Pons (tissue), 1 donor: Measurements from ENCODE around the gene TTLL8.

Source experiments
- DNase-seq: peaks from one replicate; pipeline ENCODE4 v3.0.0-alpha.2; 2016; ENCODE audit warnings: low spot score

TTLL8 gene

GRCh38 chr22:50082961-50083461 is 24.9 kb upstream of the TTLL8 start:
- no peak for DNase-seq

- DNase-seq: no peak
These were observed 24.2 kb upstream of the TTLL8 start for GRCh38 chr22:50082197-50082715.

- no peak for DNase-seq
These were observed 23.5 kb upstream of the TTLL8 start for GRCh38 chr22:50081426-50082196.

- DNase-seq: no peak
These were observed 22.0 kb upstream of the TTLL8 start for GRCh38 chr22:50080077-50080465.

- no peak for DNase-seq
These were observed 20.7 kb upstream of the TTLL8 start for GRCh38 chr22:50078761-50079160.

GRCh38 chr22:50078246-50078645 is 20.1 kb upstream of the TTLL8 start:
- DNase-seq: no peak

GRCh38 chr22:50076646-50077535 is 18.8 kb upstream of the TTLL8 start:
- DNase-seq: no peak

GRCh38 chr22:50074551-50075530 is 16.7 kb upstream of the TTLL8 start:
- DNase-seq: no peak

GRCh38 chr22:50074056-50074455 is 16.0 kb upstream of the TTLL8 start:
- DNase-seq: no peak

- no peak for DNase-seq
These were observed 14.8 kb upstream of the TTLL8 start for GRCh38 chr22:50072714-50073538.

GRCh38 chr22:50072167-50072555 is 14.1 kb upstream of the TTLL8 start:
- DNase-seq: no peak

- DNase-seq: no peak
These were observed 13.5 kb upstream of the TTLL8 start for GRCh38 chr22:50071432-50072166.

- DNase-seq: no peak
These were observed 12.3 kb upstream of the TTLL8 start for GRCh38 chr22:50070366-50070765.

GRCh38 chr22:50068096-50068495 is 10.0 kb upstream of the TTLL8 start:
- no peak for DNase-seq

GRCh38 chr22:50067244-50067643 is 9.1 kb upstream of the TTLL8 start:
- no peak for DNase-seq

- DNase-seq: no peak
These were observed 6.4 kb upstream of the TTLL8 start for GRCh38 chr22:50064453-50064852.

GRCh38 chr22:50063589-50064393 is 5.7 kb upstream of the TTLL8 start:
- DNase-seq: no peak

GRCh38 chr22:50062509-50063135 is 4.5 kb upstream of the TTLL8 start:
- DNase-seq: no peak
